ENCODE measurements around the gene SYT2.
"Not testable (repeated sequence)": the region's sequence is repeated elsewhere in the genome, so short reads cannot be mapped to it uniquely, and the experiment has no call there.

Gene SYT2

DNA sequence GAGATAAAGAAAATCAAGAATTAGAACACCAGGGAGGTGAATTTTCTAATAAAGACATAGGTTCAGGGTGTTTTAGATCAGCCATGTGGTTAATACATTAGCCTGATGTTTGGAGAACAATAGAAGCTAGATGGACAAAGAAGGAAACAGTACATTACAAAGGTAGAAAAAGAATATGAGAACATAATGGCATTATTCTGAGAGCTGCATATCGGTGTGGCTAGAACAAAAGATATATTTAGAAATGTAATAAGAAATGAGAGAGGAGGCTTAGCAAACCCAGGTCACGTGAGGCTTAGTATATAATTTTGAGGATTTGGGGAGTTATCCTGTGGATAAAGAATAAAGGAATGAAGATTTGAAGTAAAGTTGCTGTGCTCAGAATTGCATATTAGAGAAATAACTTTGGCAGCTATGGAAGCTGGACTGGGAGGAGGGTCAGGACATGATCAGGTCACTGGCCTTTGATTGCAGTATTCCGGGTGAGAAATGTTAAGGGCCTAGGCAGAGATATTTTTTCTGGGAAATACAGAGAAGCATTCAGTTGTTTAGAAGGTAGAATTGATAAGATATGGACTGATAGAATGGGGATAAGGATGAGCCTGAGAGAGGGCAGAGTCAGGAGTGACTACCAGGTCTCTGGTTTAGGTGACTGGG lies 164.5 kb downstream of the SYT2 start:
- not testable (repeated sequence) for DNase-seq (ENCODE audit: low read depth)

DNA sequence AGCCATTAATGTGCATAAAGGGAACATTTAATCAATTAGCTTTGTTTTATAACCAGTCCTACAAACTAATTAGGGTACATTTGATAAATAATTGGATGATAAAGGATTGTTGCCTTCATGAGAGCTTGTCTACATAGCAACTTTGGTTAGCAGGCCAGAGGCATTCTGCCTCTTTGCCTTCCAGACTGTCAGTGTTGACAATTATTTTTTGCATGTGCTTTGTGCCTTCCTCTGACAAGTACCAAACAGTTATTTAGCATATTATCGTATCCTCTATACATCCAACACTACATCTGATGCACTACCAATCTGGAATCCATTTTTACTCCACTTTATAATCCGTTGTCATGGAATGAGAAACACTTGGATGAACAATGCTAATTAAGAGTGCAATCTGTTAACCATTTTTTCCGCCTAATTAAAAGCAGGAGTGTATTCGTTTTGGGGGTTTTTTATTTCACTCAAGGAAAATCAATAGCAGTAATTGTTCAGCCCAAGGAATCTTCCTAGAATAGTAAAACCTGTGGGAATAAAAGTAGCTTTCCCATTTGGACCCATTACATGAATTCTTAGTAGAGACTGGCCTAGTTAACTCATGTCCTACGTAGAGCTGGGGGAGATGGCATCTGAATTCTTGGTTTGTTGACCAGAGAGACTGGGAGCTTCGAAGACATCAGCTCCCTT lies 165.3 kb downstream of the SYT2 start:
- DNase-seq (ENCODE audit: low read depth): not testable (repeated sequence)

DNA sequence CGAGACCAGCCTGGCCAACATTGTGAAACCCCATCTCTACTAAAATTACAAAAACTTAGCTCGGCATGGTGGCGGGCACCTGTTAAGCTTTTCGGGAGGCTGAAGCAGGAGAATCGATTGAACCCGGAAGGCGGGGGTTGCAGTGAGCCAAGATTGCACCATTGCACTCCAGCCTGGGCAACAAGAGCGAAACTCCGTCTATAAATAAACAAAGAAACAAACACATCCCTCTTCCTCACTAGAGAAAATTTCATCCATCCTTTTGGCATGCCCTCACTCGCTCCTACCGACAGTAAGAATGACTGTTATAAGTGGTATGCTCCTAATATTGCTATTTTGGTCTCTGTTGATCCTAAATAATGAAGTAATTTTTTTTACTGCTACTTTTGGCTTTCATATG lies 166.7 kb downstream of the SYT2 start:
- not testable (repeated sequence) for DNase-seq (ENCODE audit: low read depth)

DNA sequence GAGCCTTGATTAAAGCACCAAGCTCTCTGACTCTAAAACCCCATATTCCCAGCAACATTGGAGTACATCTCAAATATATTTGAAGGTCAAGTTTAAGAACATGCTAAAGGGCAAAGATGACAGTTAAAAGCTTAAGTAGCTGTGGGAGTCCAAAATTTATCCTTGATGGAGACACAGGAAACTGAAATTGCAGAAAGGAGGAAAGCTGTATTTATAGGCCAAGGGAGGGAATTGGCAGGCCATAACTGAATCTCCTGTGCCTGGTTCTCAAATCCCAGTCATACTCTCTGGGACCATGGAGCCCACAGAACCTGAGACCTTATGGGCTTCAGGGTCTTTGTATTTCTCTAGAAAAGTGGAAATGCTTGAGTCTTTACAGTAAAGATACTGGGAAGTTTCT lies 167.8 kb downstream of the SYT2 start:
- DNase-seq (ENCODE audit: low read depth): not testable (repeated sequence)

DNA sequence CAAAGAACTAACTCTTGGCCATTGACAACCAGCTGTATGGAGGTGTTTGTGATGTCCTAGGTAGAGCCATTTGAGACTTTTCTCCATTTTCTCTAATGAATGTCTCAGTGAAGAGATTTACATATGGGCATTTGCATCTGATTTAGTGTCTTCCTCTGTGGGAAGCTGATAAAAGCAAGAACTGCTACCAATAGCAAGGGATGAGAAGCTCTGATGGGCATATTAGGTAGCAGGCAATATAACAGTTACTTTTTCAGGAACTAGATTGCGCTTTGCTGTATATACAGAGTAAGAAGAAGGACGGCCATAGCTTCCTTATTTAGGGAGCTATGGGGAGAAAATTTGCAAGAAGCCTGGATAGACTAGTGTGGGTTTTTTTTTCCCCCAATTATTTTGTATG lies 169.4 kb downstream of the SYT2 start:
- not testable (repeated sequence) for DNase-seq (ENCODE audit: low read depth)
